Ascending aorta (tissue), 2 donors: ENCODE measurements around the gene MAPRE3. TPM values are rescaled to one million over a fixed set of nuclear protein-coding genes. Genes with fewer than 3 reads are reported as not detected.

Experiments
- DNase-seq, 2 donors: peaks; one replicate each; pipeline ENCODE4 v3.0.0-alpha.2; 2019; ENCODE audit warnings: low spot score in 2 of 2
- H3K27ac ChIP-seq, 2 donors: fragments of 200-600 bp; sonication (generic); one replicate each; pipeline ENCODE4 v1.5.1; 2016 to 2017; ENCODE audit warnings: mild to moderate bottlenecking in 1 of 2
- H3K27me3 ChIP-seq: fragments of 200-600 bp; sonication (generic); one replicate; pipeline ENCODE4 v1.5.1; 2017
- H3K36me3 ChIP-seq, 2 donors: fragments of 200-600 bp; sonication (generic); one replicate each; pipeline ENCODE4 v1.5.1; 2016
- H3K4me1 ChIP-seq, 2 donors: fragments of 200-600 bp; sonication (generic); one replicate each; pipeline ENCODE4 v1.5.1; 2016 to 2017; ENCODE audit warnings: mild to moderate bottlenecking in 1 of 2
- H3K4me3 ChIP-seq, 2 donors: fragments of 200-600 bp; sonication (generic); one replicate each; pipeline ENCODE4 v1.5.1; 2016 to 2017; ENCODE audit warnings: mild to moderate bottlenecking in 1 of 2
- H3K9me3 ChIP-seq, 2 donors: fragments of 200-600 bp; sonication (generic); one replicate each; pipeline ENCODE4 v1.5.1; 2016
- intact Hi-C: fragments of 100-400 bp; cut with DNase I; formaldehyde crosslinking; loops from one replicate; pipeline ENCODE4 v1.15.1; 2023
- total RNA-seq: library from RNA; depleted of rRNA; stranded (reverse); fragments of >200 nt; gene quantifications from one replicate; pipeline ENCODE4 v1.1.0, GENCODE V29; 2016
- TF ChIP-seq, protein P1 (sequence below), 3 experiments: fragments of 200-600 bp in 2 of 3; fragments of 450-650 bp in 1 of 3; sonication (generic) in 2 of 3; IDR thresholded peaks; one replicate each; pipeline ENCODE4 v1.5.1; 2016 to 2019; ENCODE audit warnings: antibody characterized with exemption in 3 of 3, mild to moderate bottlenecking in 1 of 3, moderate library complexity in 1 of 3

MAPRE3 gene
- total RNA-seq, 1 donor from 2014 or later, result 18.9 TPM

DNA sequence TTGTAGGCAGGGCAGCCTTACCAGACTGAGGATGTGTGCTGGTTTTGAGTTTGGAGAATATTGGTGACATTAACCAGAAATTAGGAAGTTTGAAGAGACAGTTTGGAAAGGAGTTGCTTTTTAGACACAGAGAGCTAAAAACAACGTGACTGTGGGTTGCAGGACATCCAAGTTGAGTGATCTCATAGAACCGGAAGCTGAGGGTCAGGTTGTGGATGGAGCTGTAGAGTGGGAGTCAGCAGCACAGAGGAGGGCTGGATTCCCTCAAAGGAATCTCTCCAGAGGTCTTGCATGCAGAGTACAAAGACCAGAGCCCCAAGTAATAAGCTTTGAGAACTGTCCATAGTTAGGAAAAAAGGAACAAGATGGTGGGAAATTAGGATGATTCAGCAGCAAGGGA lies 9.3 kb downstream of the MAPRE3 start:
- Histone ChIP-seq H3K9me3 (no peaks in the 10 kb centered on the region), H3K27ac (no peak overlapping the region), H3K4me1 (no peaks in the 10 kb centered on the region), H3K27me3 (no peaks in the 10 kb centered on the region), H3K4me3 (no peak overlapping the region), H3K36me3 (no peaks in the 10 kb centered on the region)
- intact Hi-C loops, result no loop called here
- TF ChIP-seq, protein P1, sequence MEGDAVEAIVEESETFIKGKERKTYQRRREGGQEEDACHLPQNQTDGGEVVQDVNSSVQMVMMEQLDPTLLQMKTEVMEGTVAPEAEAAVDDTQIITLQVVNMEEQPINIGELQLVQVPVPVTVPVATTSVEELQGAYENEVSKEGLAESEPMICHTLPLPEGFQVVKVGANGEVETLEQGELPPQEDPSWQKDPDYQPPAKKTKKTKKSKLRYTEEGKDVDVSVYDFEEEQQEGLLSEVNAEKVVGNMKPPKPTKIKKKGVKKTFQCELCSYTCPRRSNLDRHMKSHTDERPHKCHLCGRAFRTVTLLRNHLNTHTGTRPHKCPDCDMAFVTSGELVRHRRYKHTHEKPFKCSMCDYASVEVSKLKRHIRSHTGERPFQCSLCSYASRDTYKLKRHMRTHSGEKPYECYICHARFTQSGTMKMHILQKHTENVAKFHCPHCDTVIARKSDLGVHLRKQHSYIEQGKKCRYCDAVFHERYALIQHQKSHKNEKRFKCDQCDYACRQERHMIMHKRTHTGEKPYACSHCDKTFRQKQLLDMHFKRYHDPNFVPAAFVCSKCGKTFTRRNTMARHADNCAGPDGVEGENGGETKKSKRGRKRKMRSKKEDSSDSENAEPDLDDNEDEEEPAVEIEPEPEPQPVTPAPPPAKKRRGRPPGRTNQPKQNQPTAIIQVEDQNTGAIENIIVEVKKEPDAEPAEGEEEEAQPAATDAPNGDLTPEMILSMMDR (IDR thresholded peaks at IDR 0.05), result no peak
- no peak for DNase-seq

DNA sequence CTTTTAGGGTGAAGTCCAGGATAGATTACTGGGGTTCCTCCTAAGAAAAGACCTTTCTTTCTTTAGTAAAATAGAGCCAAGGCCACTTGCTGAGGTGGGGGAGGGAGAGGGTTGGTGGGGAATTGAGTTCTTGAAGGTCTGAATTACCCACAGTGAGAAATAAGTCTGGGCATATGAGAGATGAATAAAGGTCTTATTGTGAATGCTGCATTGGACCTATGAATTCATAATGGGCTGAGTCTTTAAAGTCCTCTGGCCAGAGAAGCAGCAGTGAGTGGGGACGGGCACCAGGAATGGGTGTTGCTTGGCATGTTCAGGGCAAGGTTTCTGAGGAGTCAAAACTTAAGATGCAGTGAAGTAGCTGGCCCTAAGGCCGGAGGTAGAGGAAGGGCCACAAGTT lies 10.5 kb downstream of the MAPRE3 start:
- Histone ChIP-seq H3K27ac (no peak overlapping the region), H3K4me3 (no peak overlapping the region), H3K27me3 (no peaks in the 10 kb centered on the region), H3K36me3 (no peaks in the 10 kb centered on the region), H3K9me3 (no peaks in the 10 kb centered on the region), H3K4me1 (no peaks in the 10 kb centered on the region)
- intact Hi-C loops, result no loop called here
- no peak for DNase-seq
- TF ChIP-seq, protein P1 (IDR thresholded peaks at IDR 0.05), result no peak

DNA sequence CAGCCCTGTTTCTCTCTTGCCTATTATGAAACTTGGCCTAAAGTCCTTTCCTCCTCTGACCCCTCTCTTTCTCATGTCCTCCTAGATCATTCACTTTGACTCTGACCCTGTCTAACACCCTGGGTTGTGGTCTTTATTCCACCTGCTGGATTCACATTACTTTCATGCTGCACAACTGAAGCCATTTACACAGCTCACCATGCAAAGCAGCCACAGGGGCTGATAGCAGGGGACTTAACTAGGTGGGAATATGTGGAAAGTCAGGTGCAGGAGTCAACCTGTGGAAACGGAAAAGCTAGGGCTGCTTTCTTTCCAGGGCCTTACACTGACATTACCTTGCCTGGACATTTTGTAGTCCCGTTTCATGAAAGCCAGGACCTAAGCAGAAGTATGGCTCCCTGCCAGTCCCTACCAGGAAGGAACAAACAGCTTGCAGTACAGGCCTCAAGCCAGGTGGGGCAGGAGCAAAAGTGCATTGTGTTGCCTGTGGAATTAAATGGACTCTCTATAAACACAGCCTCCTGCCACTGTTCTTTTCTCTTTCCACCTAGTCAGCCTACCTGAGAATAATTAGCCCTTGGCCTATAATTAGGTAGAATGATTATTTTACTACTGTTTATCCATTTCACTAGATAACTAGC lies 11.8 kb downstream of the MAPRE3 start:
- peak in 1 of 2 donors; percentile 75 for DNase-seq
- TF ChIP-seq, protein P1 (IDR thresholded peaks at IDR 0.05), result peak in 2 of 3 experiments; percentile 15 to 33
- no peaks in the 10 kb centered on the region for H3K36me3 ChIP-seq
- H3K27ac ChIP-seq, result no peak overlapping the region
- H3K27me3 ChIP-seq, result no peaks in the 10 kb centered on the region
- no peak overlapping the region for H3K4me3 ChIP-seq
- intact Hi-C loops, result no loop called here
- H3K9me3 ChIP-seq, result no peaks in the 10 kb centered on the region
- no peaks in the 10 kb centered on the region for H3K4me1 ChIP-seq

GRCh38 chr2:26983746-26984145 lies 13.3 kb downstream of the MAPRE3 start:
- TF ChIP-seq, protein P1 (IDR thresholded peaks at IDR 0.05), result no peak
- no peaks in the 10 kb centered on the region for H3K9me3 ChIP-seq
- H3K27me3 ChIP-seq, result no peaks in the 10 kb centered on the region
- no peak for DNase-seq
- no peaks in the 10 kb centered on the region for H3K4me1 ChIP-seq
- H3K27ac ChIP-seq, result no peak overlapping the region
- intact Hi-C loops, result no loop called here
- H3K4me3 ChIP-seq, result no peak overlapping the region
- H3K36me3 ChIP-seq, result no peaks in the 10 kb centered on the region

- Histone ChIP-seq H3K4me1 (no peaks in the 10 kb centered on the region), H3K9me3 (no peaks in the 10 kb centered on the region), H3K27me3 (no peaks in the 10 kb centered on the region), H3K36me3 (no peaks in the 10 kb centered on the region), H3K27ac (no peak overlapping the region), H3K4me3 (no peak overlapping the region)
- TF ChIP-seq, protein P1 (IDR thresholded peaks at IDR 0.05), result no peak
- no peak for DNase-seq
- intact Hi-C loops, result no loop called here
These were observed 15.4 kb downstream of the MAPRE3 start for GRCh38 chr2:26985807-26986206.

GRCh38 chr2:26986576-26986975 lies 16.1 kb downstream of the MAPRE3 start:
- intact Hi-C loops, result no loop called here

More at GRCh38 chr2:26986576-26986975, 16.1 kb downstream of the MAPRE3 start:
- H3K4me1 ChIP-seq, result no peaks in the 10 kb centered on the region
- no peaks in the 10 kb centered on the region for H3K36me3 ChIP-seq
- H3K27me3 ChIP-seq, result no peaks in the 10 kb centered on the region
- no peaks in the 10 kb centered on the region for H3K9me3 ChIP-seq
- no peak overlapping the region for H3K4me3 ChIP-seq
- H3K27ac ChIP-seq, result no peak overlapping the region
- TF ChIP-seq, protein P1 (IDR thresholded peaks at IDR 0.05), result no peak
- no peak for DNase-seq
